ENCODE data around the gene ARFGAP2.
"Not testable (repeated sequence)": the region's sequence is repeated elsewhere in the genome, so short reads cannot be mapped to it uniquely, and the experiment has no call there.

- TF ChIP-seq ZNF70 (CRISPR knock-in tag; IDR thresholded peaks at IDR 0.05); ZNF565 (CRISPR knock-in tag; conservative IDR thresholded peaks at IDR 0.05; ENCODE audit: low read depth); PATZ1 (CRISPR knock-in tag; IDR thresholded peaks at IDR 0.05; ENCODE audit: borderline replicate concordance); TOX (CRISPR knock-in tag; IDR thresholded peaks at IDR 0.05; ENCODE audit: borderline replicate concordance); CREB5 (CRISPR knock-in tag; IDR thresholded peaks at IDR 0.05; ENCODE audit: low read depth); ZC3H10 (CRISPR knock-in tag; IDR thresholded peaks at IDR 0.05); ZNF8 (CRISPR knock-in tag; IDR thresholded peaks at IDR 0.05); ESRRG (CRISPR knock-in tag; IDR thresholded peaks at IDR 0.05); ZFP30 (CRISPR knock-in tag; IDR thresholded peaks at IDR 0.05): not testable (repeated sequence)
Observed at GRCh38 chr11:47206577-47206976, 29.9 kb upstream of the ARFGAP2 start.

Measured in SK-N-SH treated with all-trans-retinoic acid at 6 μM for 48 hours (cell line).